ENCODE measurements around the gene C1orf226. TPM values are rescaled to one million over a fixed set of nuclear protein-coding genes. Genes with fewer than 3 reads are reported as not detected.

The C1orf226 gene
- total and polyA plus RNA-seq, 10 of the 15 experiments (the other 5 are each of a cell fraction or from before 2014, with no cell fraction given): not detected

- TF ChIP-seq CUX1 (IDR thresholded peaks at IDR 0.05; ENCODE audit: insufficient replicate concordance, low read depth, low read length) (no peak), BCL11A (IDR thresholded peaks at IDR 0.05; ENCODE audit: low read depth, low read length) (no peak)
These were observed 17.6 kb downstream of the C1orf226 start (continued) for GRCh38 chr1:162398999-162399580.

DNA sequence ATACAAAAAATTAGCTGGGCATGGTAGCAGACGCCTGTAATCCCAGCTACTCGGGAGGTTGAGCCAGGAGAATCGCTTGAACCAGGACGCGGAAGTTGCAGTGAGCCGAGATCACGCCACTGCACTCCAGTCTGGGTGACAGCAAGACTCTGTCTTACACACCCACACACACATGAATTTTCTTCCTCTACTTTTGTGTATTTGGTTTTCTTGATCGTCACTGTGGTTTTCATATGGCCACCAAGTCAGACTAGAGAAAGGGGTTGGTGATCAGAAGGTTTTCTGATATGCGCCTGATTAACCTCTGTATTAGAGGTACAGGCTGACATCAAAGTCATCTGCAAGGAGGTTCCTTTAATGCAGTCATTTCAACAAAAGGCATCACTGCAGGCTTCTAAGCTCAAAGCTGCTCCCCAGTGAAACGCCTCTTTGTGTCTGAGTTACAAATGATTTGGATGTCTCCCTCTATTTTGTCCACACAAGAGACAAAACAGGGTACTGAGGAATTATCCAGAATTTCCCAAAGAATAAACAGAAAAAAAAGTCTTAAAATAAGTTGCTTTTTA is 19.3 kb downstream of the C1orf226 start:
- ChIA-PET POLR2A (no interaction called here), CTCF (interaction anchor here (1.0 kb wide), 1 partner anchor 453 kb away, joined by 5 read pairs; no protein-coding TSS in a partner anchor), RAD21 (ENCODE audit: unreplicated experiment) (interaction anchor here (1.2 kb wide), 1 partner anchor 41 kb away, joined by 4 read pairs; no protein-coding TSS in a partner anchor), SMC1A (ENCODE audit: uncharacterized antibody, unreplicated experiment) (no interaction called here)
- no peaks in the 10 kb centered on the region for H3K9me3 ChIP-seq (replicated peaks; ENCODE audit: control insufficient read depth, insufficient read depth, low read length)
- no peak for ATAC-seq
- H2AFZ ChIP-seq (ENCODE audit: control insufficient read depth, low read depth, low read length): no peak overlapping the region
- no peak for FAIRE-seq
- H3K36me3 ChIP-seq (ENCODE audit: control insufficient read depth in 2 of 2, insufficient read depth in 2 of 2, low read length in 1 of 2): no peaks in the 10 kb centered on the region
- in situ Hi-C loops (cut with MboI): no loop called here
- H3K4me3 ChIP-seq: no peak overlapping the region
- DNase-seq (ENCODE audit: low read depth, low spot score): no peak
- H3K4me2 ChIP-seq (ENCODE audit: control insufficient read depth, insufficient read depth): no peak overlapping the region
- no peak for TF ChIP-seq BMI1 (IDR thresholded peaks at IDR 0.05; ENCODE audit: borderline replicate concordance)
- TF ChIP-seq STAT3 (IDR thresholded peaks at IDR 0.05; ENCODE audit: low read depth, low read length): no peak
- H3K4me1 ChIP-seq (ENCODE audit: control insufficient read depth, insufficient read depth, low read length): no peaks in the 10 kb centered on the region
- BruUV-seq (replicated peaks): no TSS peak
- no peak overlapping the region for H3K9ac ChIP-seq (ENCODE audit: control insufficient read depth, insufficient read depth, low read length)
- intact Hi-C loops (cut with micrococcal nuclease; ENCODE audit: unreplicated experiment): no loop called here
- H3K79me2 ChIP-seq (ENCODE audit: control insufficient read depth, insufficient read depth, low read length): no peaks in the 10 kb centered on the region
- WGBS (ENCODE audit: insufficient coverage, insufficient replicate concordance, low lambda C conversion rate, missing lambda C conversion rate): 61% methylated on average over 10 of the region's 10 CpGs
- no peaks in the 10 kb centered on the region for H4K20me1 ChIP-seq (ENCODE audit: control insufficient read depth, insufficient read depth)
- H3K27me3 ChIP-seq (replicated peaks in 1 of 2; ENCODE audit: control insufficient read depth in 2 of 2, insufficient read depth in 2 of 2, low read length in 1 of 2): peaks cover 0 to 5% of the 10 kb centered on the region in 2 experiments; a peak in 3 of 4 replicates
- H3K27ac ChIP-seq (ENCODE audit: control insufficient read depth, insufficient read depth): no peak overlapping the region
